GM18517 (cell line): ENCODE results near the gene ATP13A3.
A peak's percentile ranks its signal among the peaks of the same experiment; 100 is the strongest.
"Not testable (repeated sequence)": the region's sequence is repeated elsewhere in the genome, so short reads cannot be mapped to it uniquely, and the experiment has no call there.

Experiments
- ATAC-seq: cut with Tn5 transposase; IDR thresholded peaks from one replicate; pipeline ENCODE4 v1.9.1; 2021; ENCODE audit warnings: mild to moderate bottlenecking, moderate library complexity; ENCODE audit not compliant: unreplicated experiment

The ATP13A3 gene

GRCh38 chr3:194486540-194487288, at the start of gene ATP13A3:
ATP13A3 (minus strand) TSS chr3:194487002; CDS start chr3:194462190, 24,812 bp downstream.
- ATAC-seq = peak; percentile 62

GRCh38 chr3:194535199-194535598, 48.4 kb upstream of the ATP13A3 start:
- not testable (repeated sequence) for ATAC-seq

GRCh38 chr3:194534243-194534642, 47.4 kb upstream of the ATP13A3 start:
- ATAC-seq = no peak

GRCh38 chr3:194532591-194532990, 45.8 kb upstream of the ATP13A3 start:
- no peak for ATAC-seq

- ATAC-seq = no peak
Measured at GRCh38 chr3:194527726-194528125, 40.9 kb upstream of the ATP13A3 start.

GRCh38 chr3:194526164-194526563, 39.4 kb upstream of the ATP13A3 start:
- ATAC-seq = no peak

- ATAC-seq = no peak
Measured at GRCh38 chr3:194522579-194523046, 35.8 kb upstream of the ATP13A3 start.

- no peak for ATAC-seq
Measured at GRCh38 chr3:194521510-194522260, 34.9 kb upstream of the ATP13A3 start.

GRCh38 chr3:194520682-194521162, 33.9 kb upstream of the ATP13A3 start:
- ATAC-seq = not testable (repeated sequence)

GRCh38 chr3:194520201-194520600, 33.4 kb upstream of the ATP13A3 start:
- not testable (repeated sequence) for ATAC-seq

- no peak for ATAC-seq
Measured at GRCh38 chr3:194518652-194519051, 31.9 kb upstream of the ATP13A3 start.

- ATAC-seq = no peak
Measured at GRCh38 chr3:194517333-194517732, 30.5 kb upstream of the ATP13A3 start.

GRCh38 chr3:194514626-194515025, 27.8 kb upstream of the ATP13A3 start:
- ATAC-seq = no peak

GRCh38 chr3:194512895-194513601, 26.2 kb upstream of the ATP13A3 start:
- no peak for ATAC-seq

- ATAC-seq = no peak
Measured at GRCh38 chr3:194508491-194509453, 22.0 kb upstream of the ATP13A3 start.

- no peak for ATAC-seq
Measured at GRCh38 chr3:194507571-194507970, 20.8 kb upstream of the ATP13A3 start.

- no peak for ATAC-seq
Measured at GRCh38 chr3:194505791-194506415, 19.1 kb upstream of the ATP13A3 start.

GRCh38 chr3:194504861-194505260, 18.1 kb upstream of the ATP13A3 start:
- no peak for ATAC-seq

- ATAC-seq = no peak
Measured at GRCh38 chr3:194504146-194504545, 17.3 kb upstream of the ATP13A3 start.

- ATAC-seq = no peak
Measured at GRCh38 chr3:194503081-194503531, 16.3 kb upstream of the ATP13A3 start.
